Heart left ventricle (tissue), 13 donors: Measurements from ENCODE around the gene VMAC.

ENCODE experiments used
- CTCF ChIP-seq, 12 donors: fragments of 200-600 bp; sonication (generic) in 4 of 12; IDR thresholded peaks; one replicate each; pipeline versions ENCODE4 v1.5.0 to v1.8.0; 2018 to 2022; ENCODE audit warnings: antibody characterized with exemption in 12 of 12, mild to moderate bottlenecking in 5 of 12
- POLR2A ChIP-seq, 2 donors: fragments of 450-650 bp; IDR thresholded peaks; one replicate each; pipeline ENCODE4 v1.6.1; 2017; ENCODE audit warnings: antibody characterized with exemption in 2 of 2, mild to moderate bottlenecking in 2 of 2, moderate library complexity in 2 of 2
- donor health status: ischemic (EF 13 %, LVEDD 7.1; RV severe dilation, severe dysfunction).
- donor health status: DM: no; HTN: yes; CAD: no.
- donor health status: DM: no; HTN: no; CAD: no.
- donor health status: ischemic (EF 25% LVEDD 6.9; RV normal size, moderate dysfunction).
- donor health status: ischemic (EF 25% LVEDD 5.7; RV mildly dilated, moderate dysfunction).
- donor health status: ischemic (EF 35%, LVEDD 5.7; RV mildly dilated, moderate dysfunction).
- donor health status: nonischemic (EF 11% LVEDD 7.7; RV severe dilation, severe dysfunction).
- donor health status: DM: yes; HTN: yes; CAD: no.
- donor health status: PGD.
- donor health status: ischemic (EF 29% LVEDD 5.4; RV normal size, mild dysfunction).
- donor health status: nonischemic (EF 23%, LVEDD 6.1; RV moderate dilation, normal function).

DNA sequence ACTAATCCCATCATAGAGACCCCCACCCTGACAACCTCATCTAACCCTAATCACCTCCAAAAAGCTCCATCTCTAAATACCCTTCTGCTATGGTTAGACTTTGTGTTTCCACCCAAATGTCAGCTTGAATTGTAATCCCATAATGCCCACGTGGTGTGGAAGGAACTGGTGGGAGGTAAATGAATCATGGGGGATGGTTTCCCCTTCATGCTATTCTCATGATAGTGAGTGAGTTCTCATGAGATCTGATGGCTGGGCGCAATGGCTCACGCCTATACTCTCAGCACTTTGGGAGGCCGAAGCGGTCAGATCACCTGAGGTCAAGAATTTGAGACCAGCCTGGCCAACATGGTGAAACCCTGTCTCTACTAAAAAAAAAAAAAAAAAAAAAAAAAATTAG, 2.6 kb downstream of the VMAC start:
- TF ChIP-seq POLR2A (IDR thresholded peaks at IDR 0.05) (no peak), CTCF (IDR thresholded peaks at IDR 0.05) (no peak)
